ENCODE data around the gene ACTR3.

Gene ACTR3

DNA sequence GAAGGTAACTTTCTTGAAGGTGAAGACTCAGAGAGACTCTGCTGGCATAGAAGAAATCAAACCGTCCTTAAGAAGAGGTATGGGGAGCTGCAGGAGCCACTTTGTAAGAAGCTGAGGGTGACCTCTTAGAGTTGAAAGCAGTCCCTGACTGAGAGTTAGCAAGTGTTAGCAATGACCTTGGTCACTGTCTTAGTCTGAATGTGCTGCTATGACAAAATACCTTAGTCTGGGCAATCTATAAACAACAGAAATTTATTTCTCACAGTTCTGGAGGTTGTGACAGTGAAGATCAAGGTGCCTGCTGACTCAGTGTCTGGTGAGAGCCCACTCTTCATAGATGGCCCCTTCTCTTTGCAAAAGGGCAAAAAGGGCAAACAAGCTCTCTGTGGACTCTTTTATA lies 35.7 kb upstream of the ACTR3 start:
- H3K4me1 ChIP-seq (ENCODE audit: insufficient read depth, low read length) = no peaks in the 10 kb centered on the region
- whole genome bisulfite sequencing = 94% methylated on average over 1 of the region's 1 CpG
- no peak overlapping the region for H3K27ac ChIP-seq (ENCODE audit: low read depth, low read length)

DNA sequence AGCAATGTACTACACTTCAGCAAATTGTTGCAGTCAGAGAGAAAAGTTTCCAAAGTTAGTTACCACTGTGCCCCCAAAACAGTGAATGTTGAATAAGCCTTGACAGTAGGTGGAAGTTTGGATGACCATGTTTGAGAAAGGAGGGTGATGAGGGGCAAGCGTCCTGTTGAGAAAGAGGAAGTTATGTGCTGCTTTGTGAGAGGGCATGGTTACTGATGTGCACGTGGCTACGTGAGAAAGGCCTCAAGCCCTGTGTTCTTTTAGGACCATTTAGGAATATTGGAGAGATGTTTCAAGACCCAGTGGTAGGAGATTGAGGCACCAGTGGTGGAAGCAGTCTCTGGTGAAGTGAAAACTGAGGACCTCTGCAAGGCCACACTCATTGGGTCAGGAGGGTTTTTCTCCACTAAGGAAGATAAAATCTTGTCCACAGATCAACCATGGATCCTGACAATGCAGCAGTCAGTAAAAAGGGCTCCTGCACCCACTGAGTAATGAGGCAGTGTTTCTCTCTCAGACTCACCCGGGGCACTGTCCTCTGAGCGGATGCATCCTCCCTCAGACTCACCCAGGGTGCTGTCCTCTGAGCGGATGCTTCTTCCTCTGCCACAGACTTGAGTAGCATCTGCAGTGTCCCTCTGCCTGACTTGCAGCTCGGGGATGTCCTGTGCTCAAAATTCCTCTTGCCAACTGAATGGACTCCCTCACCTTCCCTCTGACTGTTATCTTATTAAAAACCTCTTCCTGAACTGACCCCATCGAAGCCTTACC lies 34.7 kb upstream of the ACTR3 start:
- no peak overlapping the region for H3K9ac ChIP-seq (ENCODE audit: low read depth, low read length)
- no peaks in the 10 kb centered on the region for H3K27me3 ChIP-seq (ENCODE audit: insufficient read depth, low read length)
- H3K27ac ChIP-seq (ENCODE audit: low read depth, low read length) = no peak overlapping the region
- 84% methylated on average over 8 of the region's 8 CpGs for WGBS
- H3K4me1 ChIP-seq (ENCODE audit: insufficient read depth, low read length) = no peaks in the 10 kb centered on the region
- H3K9me3 ChIP-seq (ENCODE audit: insufficient read depth, low read depth, low read length) = no peaks in the 10 kb centered on the region
- H3K4me3 ChIP-seq (ENCODE audit: low read length) = no peak overlapping the region
- no peaks in the 10 kb centered on the region for H3K36me3 ChIP-seq (ENCODE audit: insufficient read depth, low read length)

More for the DNA sequence above, 35.7 kb upstream of the ACTR3 start:
- Histone ChIP-seq H3K4me3 (ENCODE audit: low read length) (no peak overlapping the region), H3K9me3 (ENCODE audit: insufficient read depth, low read depth, low read length) (no peaks in the 10 kb centered on the region), H3K9ac (ENCODE audit: low read depth, low read length) (no peak overlapping the region), H3K36me3 (ENCODE audit: insufficient read depth, low read length) (no peaks in the 10 kb centered on the region), H3K27me3 (ENCODE audit: insufficient read depth, low read length) (no peaks in the 10 kb centered on the region)

DNA sequence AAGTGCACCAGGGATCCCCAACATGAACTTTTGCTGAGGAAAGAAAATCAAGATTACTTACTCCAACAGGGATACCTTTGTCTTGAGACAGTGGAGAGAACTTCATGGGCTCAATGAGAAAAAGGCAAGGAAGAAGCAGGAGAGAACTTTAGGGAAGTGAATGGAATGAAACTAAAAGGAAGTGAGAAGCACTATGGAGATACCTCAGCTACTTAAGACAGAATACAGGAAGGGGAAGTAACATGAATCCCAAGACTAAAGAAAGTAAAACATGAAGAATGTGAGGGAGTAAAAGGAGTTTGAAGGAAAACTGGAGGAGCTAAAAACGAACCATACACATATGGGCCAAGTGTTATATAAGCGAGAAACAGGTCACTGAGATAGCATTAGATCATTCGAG lies 32.4 kb upstream of the ACTR3 start:
- Histone ChIP-seq H3K27ac (ENCODE audit: low read depth, low read length) (no peak overlapping the region), H3K4me1 (ENCODE audit: insufficient read depth, low read length) (no peaks in the 10 kb centered on the region), H3K9ac (ENCODE audit: low read depth, low read length) (no peak overlapping the region), H3K27me3 (ENCODE audit: insufficient read depth, low read length) (no peaks in the 10 kb centered on the region), H3K36me3 (ENCODE audit: insufficient read depth, low read length) (no peaks in the 10 kb centered on the region), H3K4me3 (ENCODE audit: low read length) (no peak overlapping the region), H3K9me3 (ENCODE audit: insufficient read depth, low read depth, low read length) (no peaks in the 10 kb centered on the region)
- 88% methylated on average over 3 of the region's 3 CpGs for WGBS

DNA sequence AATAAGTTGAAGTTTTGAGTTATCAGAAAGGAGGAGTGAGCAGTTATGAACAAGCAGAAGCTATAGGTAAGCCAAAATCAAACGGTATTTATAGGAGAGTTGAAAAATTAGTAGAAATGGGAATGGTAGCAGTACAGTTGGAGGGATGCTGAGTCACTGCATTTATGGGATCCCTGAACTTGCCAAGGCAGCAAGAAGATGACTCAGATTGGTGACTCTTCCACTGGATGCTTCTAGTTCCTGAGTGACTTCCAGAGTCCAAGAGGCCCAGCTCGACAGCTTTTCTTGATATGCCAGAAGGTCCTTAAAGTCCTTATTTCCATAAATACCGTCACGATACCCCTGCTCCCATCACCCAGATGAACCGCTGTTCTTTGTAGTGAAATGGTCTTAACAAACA lies 31.1 kb upstream of the ACTR3 start:
- H3K27ac ChIP-seq (ENCODE audit: low read depth, low read length) = no peak overlapping the region

DNA sequence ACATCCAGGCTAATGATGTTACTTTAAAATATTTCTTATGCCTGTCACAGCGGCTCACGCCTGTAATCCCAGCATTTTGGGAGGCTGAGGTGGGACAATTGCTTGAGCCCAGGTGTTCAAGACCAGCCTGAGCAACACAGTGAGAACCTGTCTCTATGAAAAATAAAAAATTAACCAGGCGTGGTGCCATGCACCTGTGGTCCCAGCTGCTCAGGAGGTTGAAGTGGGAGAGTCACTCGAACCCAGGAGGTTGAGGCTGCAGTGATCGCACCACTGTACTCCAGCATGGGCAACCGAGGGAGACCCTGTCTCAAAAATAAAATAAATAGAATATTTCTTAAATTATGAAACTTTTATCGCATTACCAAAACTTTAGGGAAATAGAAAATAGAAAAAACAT lies 28.1 kb upstream of the ACTR3 start:
- H3K4me1 ChIP-seq (ENCODE audit: insufficient read depth, low read length) = no peaks in the 10 kb centered on the region
- WGBS = 96% methylated on average over 6 of the region's 7 CpGs
- H3K27ac ChIP-seq (ENCODE audit: low read depth, low read length) = no peak overlapping the region

More for the DNA sequence above, 31.1 kb upstream of the ACTR3 start:
- Histone ChIP-seq H3K36me3 (ENCODE audit: insufficient read depth, low read length) (no peaks in the 10 kb centered on the region), H3K9me3 (ENCODE audit: insufficient read depth, low read depth, low read length) (no peaks in the 10 kb centered on the region), H3K4me3 (ENCODE audit: low read length) (no peak overlapping the region), H3K9ac (ENCODE audit: low read depth, low read length) (no peak overlapping the region), H3K4me1 (ENCODE audit: insufficient read depth, low read length) (no peaks in the 10 kb centered on the region), H3K27me3 (ENCODE audit: insufficient read depth, low read length) (no peaks in the 10 kb centered on the region)
- WGBS = 96% methylated on average over 5 of the region's 5 CpGs

DNA sequence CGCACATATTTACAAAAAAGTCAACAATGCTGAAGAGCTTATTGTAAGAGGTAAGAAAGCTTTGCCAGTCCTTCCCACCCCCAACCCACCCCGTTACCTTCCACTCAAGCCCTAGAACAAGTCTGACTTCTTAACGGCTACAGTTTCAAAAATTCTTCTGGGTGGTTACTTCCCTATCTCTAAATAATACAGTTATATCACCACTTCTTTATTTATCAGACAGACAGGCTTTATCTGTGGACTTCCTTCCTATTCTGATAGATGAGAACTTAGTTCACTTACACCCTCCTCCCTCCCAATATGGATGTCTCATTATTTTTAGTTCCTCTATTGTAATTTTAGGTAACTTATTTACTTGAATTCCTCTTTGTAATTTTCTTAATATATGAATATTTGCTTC lies 26.7 kb upstream of the ACTR3 start:
- H3K4me3 ChIP-seq (ENCODE audit: low read length) = no peak overlapping the region
- H3K9me3 ChIP-seq (ENCODE audit: insufficient read depth, low read depth, low read length) = no peaks in the 10 kb centered on the region
- peaks cover 3% of the 10 kb centered on the region; the same call in 1 of the 2 replicates for H3K4me1 ChIP-seq (ENCODE audit: insufficient read depth, low read length)
- H3K9ac ChIP-seq (ENCODE audit: low read depth, low read length) = no peak overlapping the region
- H3K27me3 ChIP-seq (ENCODE audit: insufficient read depth, low read length) = no peaks in the 10 kb centered on the region; the same call in 1 of the 2 replicates
- no peaks in the 10 kb centered on the region for H3K36me3 ChIP-seq (ENCODE audit: insufficient read depth, low read length)
- 80% methylated on average over 3 of the region's 3 CpGs for WGBS
- H3K27ac ChIP-seq (ENCODE audit: low read depth, low read length) = no peak overlapping the region

More for the DNA sequence above, 28.1 kb upstream of the ACTR3 start:
- no peaks in the 10 kb centered on the region for H3K36me3 ChIP-seq (ENCODE audit: insufficient read depth, low read length)
- no peaks in the 10 kb centered on the region for H3K9me3 ChIP-seq (ENCODE audit: insufficient read depth, low read depth, low read length)
- no peaks in the 10 kb centered on the region; the same call in 1 of the 2 replicates for H3K27me3 ChIP-seq (ENCODE audit: insufficient read depth, low read length)
- no peak overlapping the region for H3K9ac ChIP-seq (ENCODE audit: low read depth, low read length)
- H3K4me3 ChIP-seq (ENCODE audit: low read length) = no peak overlapping the region

DNA sequence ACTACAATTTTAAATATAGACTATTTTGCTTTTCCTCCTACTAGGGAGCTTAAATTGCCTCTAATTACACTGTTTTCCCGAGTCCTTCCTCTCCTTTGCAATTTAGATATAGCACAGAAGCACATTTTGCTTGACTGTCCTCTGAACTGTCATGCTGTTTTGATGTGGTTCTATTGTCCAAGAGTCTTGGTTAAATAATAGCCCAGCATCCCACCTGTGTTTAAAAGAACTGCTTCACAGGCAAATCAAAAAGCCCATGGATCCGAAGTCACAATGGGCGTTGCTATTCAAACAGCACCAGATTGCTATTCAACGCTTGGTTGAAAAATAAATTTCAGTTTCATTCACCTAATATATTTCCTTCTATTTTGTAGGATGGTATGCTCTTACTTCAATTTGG lies 22.3 kb upstream of the ACTR3 start:
- H3K9ac ChIP-seq (ENCODE audit: low read depth, low read length) = no peak overlapping the region
- 88% methylated on average over 4 of the region's 4 CpGs for WGBS
- no peaks in the 10 kb centered on the region; the same call in 1 of the 2 replicates for H3K27me3 ChIP-seq (ENCODE audit: insufficient read depth, low read length)
- no peaks in the 10 kb centered on the region for H3K36me3 ChIP-seq (ENCODE audit: insufficient read depth, low read length)
- H3K4me3 ChIP-seq (ENCODE audit: low read length) = no peak overlapping the region
- no peak overlapping the region for H3K27ac ChIP-seq (ENCODE audit: low read depth, low read length)
- H3K9me3 ChIP-seq (ENCODE audit: insufficient read depth, low read depth, low read length) = no peaks in the 10 kb centered on the region
- peaks cover 3% of the 10 kb centered on the region; the same call in 1 of the 2 replicates for H3K4me1 ChIP-seq (ENCODE audit: insufficient read depth, low read length)

DNA sequence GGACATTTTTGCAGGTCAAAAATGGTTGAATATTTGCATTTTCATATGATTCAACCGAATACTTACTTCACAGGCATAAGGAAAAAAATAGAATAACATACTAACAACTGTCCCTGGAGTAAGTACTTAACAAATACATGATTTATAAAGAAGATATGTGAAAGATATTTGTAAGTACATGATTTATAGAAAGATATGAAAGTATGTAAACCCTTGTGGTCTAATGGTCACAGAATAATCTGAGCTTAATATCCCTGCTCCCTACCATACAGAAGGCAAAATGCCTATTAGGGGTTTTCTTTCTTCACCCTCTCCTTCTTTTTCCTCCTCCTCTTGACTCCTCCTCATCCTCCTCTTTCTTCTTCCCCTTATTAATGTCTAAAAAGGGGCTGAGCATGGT lies 20.6 kb upstream of the ACTR3 start:
- no peaks in the 10 kb centered on the region for H3K36me3 ChIP-seq (ENCODE audit: insufficient read depth, low read length)
- no peak overlapping the region for H3K9ac ChIP-seq (ENCODE audit: low read depth, low read length)
- H3K4me1 ChIP-seq (ENCODE audit: insufficient read depth, low read length) = peaks cover 3% of the 10 kb centered on the region; the same call in 1 of the 2 replicates
- no peak overlapping the region for H3K27ac ChIP-seq (ENCODE audit: low read depth, low read length)
- H3K9me3 ChIP-seq (ENCODE audit: insufficient read depth, low read depth, low read length) = no peaks in the 10 kb centered on the region
- no peaks in the 10 kb centered on the region; the same call in 1 of the 2 replicates for H3K27me3 ChIP-seq (ENCODE audit: insufficient read depth, low read length)
- H3K4me3 ChIP-seq (ENCODE audit: low read length) = no peak overlapping the region
- no CpG with 5 or more reads among the region's 1 CpG for WGBS

DNA sequence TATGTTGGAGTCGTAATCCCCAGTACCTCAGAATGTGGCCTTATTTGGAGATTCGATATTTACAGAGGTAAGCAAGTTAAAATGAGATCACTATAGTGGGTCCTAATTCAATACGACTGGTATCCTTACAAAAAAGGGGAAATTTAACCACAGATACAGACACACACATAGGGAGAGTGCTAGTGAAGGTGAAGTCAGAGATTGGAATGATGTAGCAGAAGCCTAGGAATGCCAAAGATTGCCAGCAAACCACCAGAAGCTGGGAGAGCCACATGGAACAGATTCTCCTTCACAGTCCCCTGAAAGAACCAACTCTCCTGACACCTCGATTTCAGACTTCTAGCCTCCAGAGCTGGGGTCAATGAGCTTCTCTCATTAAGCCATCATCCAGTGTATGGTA lies 17.7 kb upstream of the ACTR3 start:
- H3K36me3 ChIP-seq (ENCODE audit: insufficient read depth, low read length) = no peaks in the 10 kb centered on the region
- H3K27ac ChIP-seq (ENCODE audit: low read depth, low read length) = no peak overlapping the region
- H3K4me3 ChIP-seq (ENCODE audit: low read length) = no peak overlapping the region
- peaks cover 9% of the 10 kb centered on the region for H3K4me1 ChIP-seq (ENCODE audit: insufficient read depth, low read length)
- H3K27me3 ChIP-seq (ENCODE audit: insufficient read depth, low read length) = no peaks in the 10 kb centered on the region
- H3K9ac ChIP-seq (ENCODE audit: low read depth, low read length) = no peak overlapping the region
- WGBS = 94% methylated on average over 3 of the region's 4 CpGs
- H3K9me3 ChIP-seq (ENCODE audit: insufficient read depth, low read depth, low read length) = no peaks in the 10 kb centered on the region

DNA sequence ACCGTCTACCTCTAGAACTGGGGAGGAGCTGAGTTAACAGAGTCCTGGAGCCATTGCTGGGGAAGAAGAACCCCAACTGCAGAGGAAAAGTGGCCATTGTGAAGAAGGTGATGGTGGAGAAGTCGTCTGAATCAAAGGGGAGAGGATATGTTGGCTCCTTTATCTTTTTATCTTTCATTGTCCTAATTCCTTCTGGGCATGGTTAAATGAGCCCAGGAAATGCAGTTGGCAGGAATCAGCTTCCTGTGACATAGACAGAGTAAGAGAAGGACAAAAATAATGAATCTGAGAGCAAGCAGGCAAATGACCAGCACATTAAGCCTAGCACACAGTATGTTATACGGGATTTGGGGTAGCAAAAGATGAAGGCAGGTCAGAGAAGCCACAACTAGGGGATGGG lies 16.0 kb upstream of the ACTR3 start:
- 92% methylated on average over 3 of the region's 3 CpGs for WGBS
- no peak overlapping the region for H3K27ac ChIP-seq (ENCODE audit: low read depth, low read length)
- H3K9me3 ChIP-seq (ENCODE audit: insufficient read depth, low read depth, low read length) = no peaks in the 10 kb centered on the region
- H3K36me3 ChIP-seq (ENCODE audit: insufficient read depth, low read length) = no peaks in the 10 kb centered on the region
- no peak overlapping the region for H3K4me3 ChIP-seq (ENCODE audit: low read length)
- peaks cover 6% of the 10 kb centered on the region for H3K4me1 ChIP-seq (ENCODE audit: insufficient read depth, low read length)
- no peaks in the 10 kb centered on the region for H3K27me3 ChIP-seq (ENCODE audit: insufficient read depth, low read length)
- no peak overlapping the region for H3K9ac ChIP-seq (ENCODE audit: low read depth, low read length)

DNA sequence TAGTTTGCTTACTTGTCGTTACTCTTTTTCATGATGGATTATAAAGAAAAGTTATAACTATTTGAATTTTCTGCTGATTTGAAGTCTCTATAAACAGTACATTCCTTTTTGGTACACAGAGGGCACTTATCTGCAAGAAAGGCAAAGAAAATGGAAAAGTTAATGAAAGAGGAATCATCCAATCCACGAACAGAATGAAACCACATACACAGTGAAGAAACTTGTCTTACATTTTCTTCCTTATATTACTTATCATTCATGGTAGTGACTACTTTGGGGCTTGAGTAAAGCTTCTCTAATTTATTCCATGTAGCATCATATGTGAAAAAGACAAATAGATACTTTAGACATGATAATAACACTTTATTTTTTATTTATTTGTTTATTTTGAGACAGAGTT lies 14.8 kb upstream of the ACTR3 start:
- Histone ChIP-seq H3K9ac (ENCODE audit: low read depth, low read length) (no peak overlapping the region), H3K27me3 (ENCODE audit: insufficient read depth, low read length) (no peaks in the 10 kb centered on the region), H3K9me3 (ENCODE audit: insufficient read depth, low read depth, low read length) (no peaks in the 10 kb centered on the region), H3K4me1 (ENCODE audit: insufficient read depth, low read length) (peaks cover 6% of the 10 kb centered on the region), H3K36me3 (ENCODE audit: insufficient read depth, low read length) (no peaks in the 10 kb centered on the region), H3K27ac (ENCODE audit: low read depth, low read length) (no peak overlapping the region), H3K4me3 (ENCODE audit: low read length) (no peak overlapping the region)
- WGBS = 100% methylated on average over 2 of the region's 2 CpGs
